Measurements from ENCODE around the gene CXCL13. TPM values are rescaled to one million over a fixed set of nuclear protein-coding genes. Genes with fewer than 3 reads are reported as not detected.
A peak's percentile ranks its signal among the peaks of the same experiment; 100 is the strongest.

CXCL13 gene
- total and polyA plus RNA-seq, 2 of the 13 experiments (the other 11 are each of a cell fraction or from before 2014, with no cell fraction given): not detected

DNA sequence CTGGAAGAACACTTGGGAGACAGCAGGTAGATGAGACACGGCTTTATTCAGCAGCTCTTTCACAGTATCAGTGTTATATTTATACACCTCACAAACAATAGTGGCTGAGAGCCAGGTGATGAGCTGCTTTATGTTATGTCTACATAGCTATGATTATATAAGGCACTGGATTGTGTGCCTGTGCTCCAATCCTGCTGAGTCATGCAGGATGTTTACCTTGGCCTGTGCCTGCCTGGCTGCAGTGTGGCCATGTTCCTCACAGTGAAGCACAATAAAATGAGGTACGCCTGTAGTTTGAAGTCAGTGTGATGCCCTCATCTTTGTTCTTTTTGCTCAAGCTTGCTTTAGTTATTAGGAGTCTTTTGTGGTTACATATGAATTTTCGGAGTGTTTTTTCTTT is 31.3 kb downstream of the CXCL13 start (continued):
- TF ChIP-seq ZNF691 (CRISPR knock-in tag; IDR thresholded peaks at IDR 0.05; ENCODE audit: borderline replicate concordance, low read depth) (no peak), E2F2 (CRISPR knock-in tag; IDR thresholded peaks at IDR 0.05; ENCODE audit: borderline replicate concordance) (no peak), IRX3 (CRISPR knock-in tag; IDR thresholded peaks at IDR 0.05; ENCODE audit: borderline replicate concordance, low read depth) (no peak), SNAPC4 (CRISPR knock-in tag; IDR thresholded peaks at IDR 0.05) (no peak), SRSF4 (IDR thresholded peaks at IDR 0.05; ENCODE audit: low read depth, low read length, poor library complexity, severe bottlenecking) (no peak), SAP130 (CRISPR knock-in tag; IDR thresholded peaks at IDR 0.05; ENCODE audit: low read depth) (peak; percentile 66), HCFC1 (IDR thresholded peaks at IDR 0.05; ENCODE audit: low read depth, low read length) (no peak), HOXA5 (CRISPR knock-in tag; IDR thresholded peaks at IDR 0.05) (no peak), FOXP1 (IDR thresholded peaks at IDR 0.05) (no peak), FOXP1 (CRISPR knock-in tag; IDR thresholded peaks at IDR 0.05) (peak; percentile 68), ZNF782 (CRISPR knock-in tag; IDR thresholded peaks at IDR 0.05; ENCODE audit: borderline replicate concordance) (no peak), GTF3A (CRISPR knock-in tag; conservative IDR thresholded peaks at IDR 0.05) (no peak), ZNF547 (CRISPR knock-in tag; IDR thresholded peaks at IDR 0.05) (no peak), BORCS8-MEF2B (CRISPR knock-in tag; IDR thresholded peaks at IDR 0.05) (no peak), ZNF263 (CRISPR knock-in tag; IDR thresholded peaks at IDR 0.05) (no peak), ZNF567 (CRISPR knock-in tag; IDR thresholded peaks at IDR 0.05; ENCODE audit: borderline replicate concordance) (no peak), THAP8 (CRISPR knock-in tag; IDR thresholded peaks at IDR 0.05; ENCODE audit: borderline replicate concordance) (no peak), KDM5B (CRISPR knock-in tag; IDR thresholded peaks at IDR 0.05; ENCODE audit: borderline replicate concordance) (no peak), RFXANK (CRISPR knock-in tag; IDR thresholded peaks at IDR 0.05) (no peak)
- TF ChIP-seq, protein P1, sequence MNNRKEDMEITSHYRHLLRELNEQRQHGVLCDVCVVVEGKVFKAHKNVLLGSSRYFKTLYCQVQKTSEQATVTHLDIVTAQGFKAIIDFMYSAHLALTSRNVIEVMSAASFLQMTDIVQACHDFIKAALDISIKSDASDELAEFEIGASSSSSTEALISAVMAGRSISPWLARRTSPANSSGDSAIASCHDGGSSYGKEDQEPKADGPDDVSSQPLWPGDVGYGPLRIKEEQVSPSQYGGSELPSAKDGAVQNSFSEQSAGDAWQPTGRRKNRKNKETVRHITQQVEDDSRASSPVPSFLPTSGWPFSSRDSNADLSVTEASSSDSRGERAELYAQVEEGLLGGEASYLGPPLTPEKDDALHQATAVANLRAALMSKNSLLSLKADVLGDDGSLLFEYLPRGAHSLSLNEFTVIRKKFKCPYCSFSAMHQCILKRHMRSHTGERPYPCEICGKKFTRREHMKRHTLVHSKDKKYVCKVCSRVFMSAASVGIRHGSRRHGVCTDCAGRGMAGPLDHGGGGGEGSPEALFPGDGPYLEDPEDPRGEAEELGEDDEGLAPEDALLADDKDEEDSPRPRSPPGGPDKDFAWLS (CRISPR knock-in tag; IDR thresholded peaks at IDR 0.05; ENCODE audit: borderline replicate concordance): no peak
